Body of pancreas (tissue), 4 donors: ENCODE results near the gene DYNC1I1.

Experiments
- CTCF ChIP-seq, 7 experiments: fragments of 450-650 bp in 4 of 7; fragments of 200-600 bp in 3 of 7; sonication (generic) in 3 of 7; IDR thresholded peaks; one replicate each; pipeline ENCODE4 v1.5.1; 2016 to 2019; ENCODE audit warnings: antibody characterized with exemption in 7 of 7
- POLR2A ChIP-seq, 3 donors: fragments of 450-650 bp; IDR thresholded peaks; one replicate each; pipeline ENCODE4 v1.6.1; 2016; ENCODE audit warnings: antibody characterized with exemption in 3 of 3, mild to moderate bottlenecking in 2 of 3

- TF ChIP-seq CTCF (IDR thresholded peaks at IDR 0.05): no peak
- no peak for TF ChIP-seq POLR2A (IDR thresholded peaks at IDR 0.05)
Observed at GRCh38 chr7:95907337-95907736, 135.0 kb downstream of the DYNC1I1 start.
